Endothelial cell of umbilical vein (primary cell): ENCODE measurements around the gene NCAPG. TPM values are rescaled to one million over a fixed set of nuclear protein-coding genes. Genes with fewer than 3 reads are reported as not detected.

Experiments used
- BruUV-seq: library from RNA; stranded (reverse); fragments of 400-500 nt; replicated peaks from 2 replicates; lab custom pipeline; 2021; lab: Mats Ljungman, UMichigan
- CTCF ChIA-PET: fragments of 300-600, 350-600 bp; sonication (Branson Sonifier 250); formaldehyde crosslinking; loops from one replicate; lab custom pipeline; 2021; ENCODE audit warnings: antibody characterized with exemption, inconsistent platforms; lab: Charles Lee
- POLR2A ChIA-PET: fragments of 300-600, 350-600 bp; sonication (Branson Sonifier 250); formaldehyde crosslinking; loops from one replicate; lab custom pipeline; 2021; ENCODE audit warnings: antibody characterized with exemption, inconsistent platforms; lab: Charles Lee
- DNase-seq: peaks from one replicate; pipeline ENCODE4 v3.0.0-alpha.2; 2011; ENCODE audit warnings: low read depth, low spot score
- FAIRE-seq: peaks from 2 replicates; lab custom pipeline; 2011; peaks lifted over from hg19 to GRCh38; lab: Jason Lieb, UNC
- H2AFZ ChIP-seq: 2 replicates; pipeline ENCODE4 v1.6.0; 2012; ENCODE audit warnings: low read depth, low read length, control low read depth, inconsistent platforms
- H3K27ac ChIP-seq: 2 replicates; pipeline ENCODE4 v1.5.1; 2011; ENCODE audit warnings: low read depth, mild to moderate bottlenecking, control low read depth, low read length, moderate library complexity; ENCODE audit not compliant: insufficient read depth
- H3K27me3 ChIP-seq, 2 experiments: 2 replicates each; pipeline versions ENCODE4 v1.6.0 to v1.6.1; 2011; ENCODE audit warnings: low read length in 2 of 2, mixed read lengths in 1 of 2; ENCODE audit not compliant: control insufficient read depth in 2 of 2, insufficient read depth in 2 of 2
- H3K36me3 ChIP-seq, 2 experiments: 2 replicates in 1 of 2; 3 replicates in 1 of 2; pipeline ENCODE4 v1.5.1; 2011; ENCODE audit warnings: low read length in 2 of 2, mild to moderate bottlenecking in 1 of 2, moderate library complexity in 1 of 2; ENCODE audit not compliant: control insufficient read depth in 2 of 2, insufficient read depth in 2 of 2; ENCODE audit errors: extremely low read depth in 1 of 2
- H3K4me1 ChIP-seq: 3 replicates; pipeline ENCODE4 v1.5.1; 2011; ENCODE audit warnings: mild to moderate bottlenecking, low read length; ENCODE audit not compliant: control insufficient read depth, insufficient read depth; ENCODE audit errors: extremely low read depth
- H3K4me2 ChIP-seq: 2 replicates; pipeline ENCODE4 v1.6.1; 2011; ENCODE audit warnings: low read length, control low read depth, mixed read lengths; ENCODE audit not compliant: insufficient read depth
- H3K4me3 ChIP-seq, 3 experiments: fragments of 200-600 bp in 1 of 3; sonication (generic), shearing (Covaris generic) in 1 of 3; replicated peaks in 1 of 3; 2 replicates each; pipeline ENCODE4 v1.5.1; 2011 to 2016; ENCODE audit warnings: control low read depth in 3 of 3, low read length in 3 of 3, mild to moderate bottlenecking in 2 of 3, inconsistent platforms in 1 of 3, low read depth in 1 of 3, moderate library complexity in 1 of 3; ENCODE audit not compliant: insufficient read depth in 1 of 3
- H3K79me2 ChIP-seq: 2 replicates; pipeline ENCODE4 v1.6.0; 2012; ENCODE audit warnings: low read length, inconsistent platforms; ENCODE audit not compliant: control insufficient read depth, insufficient read depth
- H3K9ac ChIP-seq: replicated peaks from 2 replicates; pipeline ENCODE3; 2011; ENCODE audit warnings: low read length, control low read depth; ENCODE audit not compliant: insufficient read depth; ENCODE audit errors: extremely low read depth
- H3K9me1 ChIP-seq: replicated peaks from 3 replicates; pipeline ENCODE4 v1.6.0; 2011; ENCODE audit warnings: mild to moderate bottlenecking, low read length; ENCODE audit not compliant: control insufficient read depth, insufficient read depth; ENCODE audit errors: extremely low read depth
- H3K9me3 ChIP-seq: replicated peaks from 2 replicates; pipeline ENCODE4 v1.5.1; 2012; ENCODE audit warnings: low read length, inconsistent platforms; ENCODE audit not compliant: control insufficient read depth, insufficient read depth
- H4K20me1 ChIP-seq: replicated peaks from 2 replicates; pipeline ENCODE3; 2011; ENCODE audit warnings: mild to moderate bottlenecking, low read length; ENCODE audit not compliant: control insufficient read depth, insufficient read depth; ENCODE audit errors: extremely low read depth
- CTCF ChIP-seq, 2 donors: IDR thresholded peaks; 1 replicate in 1 of 2; 2 replicates in 1 of 2; pipeline ENCODE4 v1.5.1; 2011; ENCODE audit warnings: low read length in 2 of 2, mild to moderate bottlenecking in 2 of 2, moderate library complexity in 2 of 2, control low read depth in 1 of 2, inconsistent platforms in 1 of 2, low read depth in 1 of 2; ENCODE audit not compliant: insufficient read depth in 1 of 2; ENCODE audit errors: extremely low read depth in 1 of 2
- EZH2 ChIP-seq: IDR thresholded peaks from 2 replicates; pipeline ENCODE4 v1.6.1; 2012; ENCODE audit warnings: borderline replicate concordance, low read depth, mild to moderate bottlenecking, moderate library complexity, low read length, inconsistent platforms; ENCODE audit not compliant: severe bottlenecking
- FOS ChIP-seq: IDR thresholded peaks from 2 replicates; pipeline ENCODE4 v1.6.1; 2011; ENCODE audit warnings: mild to moderate bottlenecking, low read length, moderate library complexity, borderline replicate concordance; ENCODE audit not compliant: insufficient read depth
- GATA2 ChIP-seq: IDR thresholded peaks from 2 replicates; pipeline ENCODE4 v1.7.0; 2011; ENCODE audit warnings: low read depth, mild to moderate bottlenecking, moderate library complexity, mixed read lengths, low read length; ENCODE audit not compliant: insufficient read length, insufficient read depth
- JUN ChIP-seq: IDR thresholded peaks from 2 replicates; pipeline ENCODE4 v1.6.1; 2011; ENCODE audit warnings: borderline replicate concordance, low read depth; ENCODE audit not compliant: insufficient read length, insufficient read depth
- MAX ChIP-seq: IDR thresholded peaks from 2 replicates; pipeline ENCODE4 v1.6.1; 2011; ENCODE audit not compliant: insufficient read depth, insufficient read length
- MYC ChIP-seq: IDR thresholded peaks from one replicate; pipeline ENCODE4 v1.6.1; 2011; ENCODE audit warnings: mild to moderate bottlenecking, low read depth, low read length
- POLR2A ChIP-seq: IDR thresholded peaks from 2 replicates; pipeline ENCODE4 v1.6.1; 2012; ENCODE audit warnings: low read depth, mild to moderate bottlenecking, control low read depth, low read length
- POLR2AphosphoS5 ChIP-seq: IDR thresholded peaks from 2 replicates; pipeline ENCODE4 v1.6.1; 2012; ENCODE audit warnings: low read depth, mild to moderate bottlenecking, control low read depth, low read length, moderate library complexity; ENCODE audit not compliant: insufficient read depth
- dilution Hi-C: fragments of 300-500 bp; cut with MboI; formaldehyde crosslinking; loops from one replicate; pipeline ENCODE4 v1.15.0; 2019; ENCODE audit warnings: low sequenced_read_pairs; ENCODE audit not compliant: extremely low pct_ligation_motif_present
- intact Hi-C: fragments of 100-400 bp; cut with micrococcal nuclease; formaldehyde crosslinking; loops from one replicate; pipeline ENCODE4 v1.10.0; 2022
- polyA plus RNA-seq, 4 experiments: library from polyadenylated mRNA; depleted of rRNA in 3 of 4; stranded (reverse) in 3 of 4; unstranded in 1 of 4; fragments of >200 nt; gene quantifications; 2 replicates each; pipeline versions ENCODE4 v1.2.1 to v1.2.3, GENCODE V29; 2011 to 2012; ENCODE audit warnings: missing spikeins in 1 of 4
- total RNA-seq: library from RNA; stranded (reverse); gene quantifications from 2 replicates; pipeline ENCODE4 v1.2.3, GENCODE V29; 2021

NCAPG gene
- total and polyA plus RNA-seq, 2 donors (not counting 3 experiments of a cell fraction or from before 2014, with no cell fraction given): 11.6 to 66.4 TPM

DNA sequence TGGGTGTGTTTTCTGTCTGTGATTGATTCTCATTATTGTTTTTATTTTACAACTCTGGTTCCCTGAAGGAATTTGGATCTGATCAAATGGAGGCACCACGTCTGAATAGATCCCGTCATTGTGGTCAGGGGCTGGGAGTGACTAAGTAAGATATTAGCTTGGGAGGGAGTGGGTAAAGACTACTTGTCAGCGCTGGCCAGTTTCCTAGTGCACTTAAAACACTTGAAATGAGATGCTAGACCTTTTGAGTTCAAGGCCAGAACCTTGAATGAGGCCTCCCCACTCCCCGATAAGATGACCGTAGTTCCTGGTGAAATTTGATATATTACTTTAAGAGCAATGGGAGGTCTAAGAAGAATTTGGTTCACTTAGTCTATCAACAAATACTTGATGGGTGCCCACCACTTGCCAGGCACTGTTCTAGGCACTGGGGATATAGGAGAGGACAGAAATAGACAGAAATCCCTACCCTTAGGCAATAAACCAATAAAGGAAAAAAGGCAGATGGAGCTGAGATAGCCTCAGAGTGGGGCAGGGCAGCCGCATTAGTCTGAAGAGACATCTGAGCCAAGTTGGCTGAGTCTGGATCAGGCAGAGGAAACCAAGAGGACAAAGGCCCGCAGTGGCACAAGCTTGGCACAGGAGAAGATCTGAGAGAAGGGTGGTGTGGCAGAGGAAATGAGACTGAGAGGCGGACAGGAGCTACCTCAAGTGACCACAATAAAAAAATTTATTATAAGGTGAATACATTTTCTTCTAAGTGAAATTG, 41.2 kb upstream of the NCAPG start:
- FAIRE-seq (no peak), DNase-seq (no peak)
- Histone ChIP-seq H3K27me3 (no peaks in the 10 kb centered on the region), H3K9me3 (no peaks in the 10 kb centered on the region), H3K79me2 (no peaks in the 10 kb centered on the region), H4K20me1 (no peaks in the 10 kb centered on the region), H3K9me1 (no peaks in the 10 kb centered on the region), H3K9ac (no peak overlapping the region), H3K4me3 (no peak overlapping the region), H3K4me2 (no peak overlapping the region), H3K4me1 (no peaks in the 10 kb centered on the region), H3K36me3 (no peaks in the 10 kb centered on the region), H3K27ac (no peak overlapping the region), H2AFZ (no peak overlapping the region)
- POLR2A ChIA-PET: no interaction called here
- intact Hi-C loops (no loop called here), dilution Hi-C loops (no loop called here)
- CTCF ChIA-PET: interaction anchor here (0.7 kb wide), 1 partner anchor 220 kb away, joined by 3 read pairs; no protein-coding TSS in a partner anchor
- TF ChIP-seq EZH2 (no peak), POLR2AphosphoS5 (no peak), MAX (no peak), CTCF (IDR thresholded peaks at IDR 0.05; ENCODE audit: extremely low read depth in 1 of 2, insufficient read depth in 1 of 2, low read depth in 1 of 2, low read length in 2 of 2) (no peak), MYC (no peak), JUN (no peak), POLR2A (no peak), FOS (no peak), GATA2 (no peak)
- BruUV-seq: no TSS peak
